Mesendoderm (in vitro differentiated cells): Measurements from ENCODE around the gene TAPT1.

Experiments
- DNase-seq: peaks from one replicate; pipeline ENCODE4 v3.0.0; 2013
- H2AK5ac ChIP-seq: 2 replicates; pipeline ENCODE4 v1.6.1; 2013; ENCODE audit warnings: low read length, inconsistent platforms
- H2BK120ac ChIP-seq: 2 replicates; pipeline ENCODE4 v1.6.1; 2013; ENCODE audit warnings: low read depth, mild to moderate bottlenecking, low read length, moderate library complexity, mixed read lengths
- H2BK15ac ChIP-seq: replicated peaks from 2 replicates; pipeline ENCODE4 v1.6.1; 2013; ENCODE audit warnings: low read depth, mild to moderate bottlenecking, moderate library complexity
- H2BK5ac ChIP-seq: 2 replicates; pipeline ENCODE4 v1.6.1; 2013; ENCODE audit warnings: low read length, inconsistent platforms
- H3K18ac ChIP-seq: 2 replicates; pipeline ENCODE4 v1.6.1; 2013; ENCODE audit warnings: mild to moderate bottlenecking, low read length, mixed read lengths
- H3K23ac ChIP-seq: one replicate; pipeline ENCODE4 v1.6.1; 2013; ENCODE audit warnings: low read length
- H3K27ac ChIP-seq: 2 replicates; pipeline ENCODE4 v1.5.1; 2013; ENCODE audit warnings: low read depth, mild to moderate bottlenecking, inconsistent platforms, low read length, moderate library complexity
- H3K27me3 ChIP-seq: 2 replicates; pipeline ENCODE4 v1.6.1; 2013; ENCODE audit warnings: low read length, control low read depth, mild to moderate bottlenecking, inconsistent platforms; ENCODE audit not compliant: insufficient read depth, poor library complexity
- H3K36me3 ChIP-seq: 2 replicates; pipeline ENCODE4 v1.6.1; 2013; ENCODE audit warnings: low read length, inconsistent platforms; ENCODE audit not compliant: control insufficient read depth, insufficient read depth
- H3K4ac ChIP-seq: one replicate; pipeline ENCODE4 v1.6.1; 2013; ENCODE audit warnings: low read depth, mild to moderate bottlenecking, low read length, moderate library complexity
- H3K4me1 ChIP-seq: 2 replicates; pipeline ENCODE4 v1.6.1; 2013; ENCODE audit warnings: low read depth, low read length, inconsistent platforms; ENCODE audit not compliant: control insufficient read depth
- H3K4me2 ChIP-seq: 2 replicates; pipeline ENCODE4 v1.6.1; 2013; ENCODE audit warnings: low read length
- H3K4me3 ChIP-seq: 2 replicates; pipeline ENCODE4 v1.5.1; 2013; ENCODE audit warnings: mild to moderate bottlenecking, low read length
- H3K56ac ChIP-seq: one replicate; pipeline ENCODE4 v1.6.1; 2013; ENCODE audit warnings: low read length
- H3K79me1 ChIP-seq: 2 replicates; pipeline ENCODE4 v1.6.1; 2013; ENCODE audit warnings: low read length, inconsistent platforms
- H3K79me2 ChIP-seq: 2 replicates; pipeline ENCODE4 v1.6.1; 2013; ENCODE audit warnings: mild to moderate bottlenecking, low read length; ENCODE audit not compliant: control insufficient read depth, insufficient read depth
- H3K9ac ChIP-seq: 2 replicates; pipeline ENCODE4 v1.6.1; 2013; ENCODE audit warnings: low read length, inconsistent platforms
- H4K5ac ChIP-seq: one replicate; pipeline ENCODE4 v1.6.1; 2013; ENCODE audit warnings: low read length
- H4K8ac ChIP-seq: one replicate; pipeline ENCODE4 v1.6.1; 2013; ENCODE audit warnings: low read depth, mild to moderate bottlenecking, control low read depth, low read length, moderate library complexity
- WGBS: extraction: QIAGEN DNeasy Blood & Tissue Kit; methylation state at CpG from one replicate; pipeline ENCODE4 v1.1.7; 2013; ENCODE audit warnings: low lambda C conversion rate, missing lambda C conversion rate; ENCODE audit not compliant: insufficient coverage; ENCODE audit errors: extremely low coverage; 5-methylcytosine and 5-hydroxymethylcytosine counted together

Gene TAPT1

GRCh38 chr4:16233569-16234177 is 7.4 kb upstream of the TAPT1 start:
- Histone ChIP-seq H2BK120ac (no peak overlapping the region), H2AK5ac (no peak overlapping the region), H3K27me3 (no peaks in the 10 kb centered on the region), H3K4ac (no peak overlapping the region), H3K4me3 (no peak overlapping the region), H3K56ac (no peak overlapping the region), H3K79me1 (no peaks in the 10 kb centered on the region), H3K4me2 (no peak overlapping the region), H4K5ac (no peak overlapping the region), H2BK5ac (no peak overlapping the region), H3K18ac (no peak overlapping the region), H3K36me3 (no peaks in the 10 kb centered on the region), H3K79me2 (no peaks in the 10 kb centered on the region), H2BK15ac (no peak overlapping the region), H3K4me1 (peaks cover 6% of the 10 kb centered on the region), H3K9ac (no peak overlapping the region), H3K27ac (no peak overlapping the region), H3K23ac (no peak overlapping the region), H4K8ac (no peak overlapping the region)
- no peak for DNase-seq
- no CpG with 5 or more reads among the region's 4 CpGs for WGBS

GRCh38 chr4:16231570-16232245 is 5.4 kb upstream of the TAPT1 start:
- WGBS: no CpG with 5 or more reads among the region's 4 CpGs
- Histone ChIP-seq H2BK15ac (no peak overlapping the region), H4K5ac (no peak overlapping the region), H3K79me2 (no peaks in the 10 kb centered on the region), H3K4me1 (peaks cover 7% of the 10 kb centered on the region), H3K4me2 (no peak overlapping the region), H2BK5ac (no peak overlapping the region), H3K9ac (no peak overlapping the region), H3K56ac (no peak overlapping the region), H2AK5ac (no peak overlapping the region), H2BK120ac (no peak overlapping the region), H4K8ac (no peak overlapping the region), H3K36me3 (no peaks in the 10 kb centered on the region), H3K79me1 (no peaks in the 10 kb centered on the region), H3K27ac (no peak overlapping the region), H3K23ac (no peak overlapping the region), H3K4me3 (no peak overlapping the region), H3K27me3 (no peaks in the 10 kb centered on the region), H3K4ac (no peak overlapping the region), H3K18ac (no peak overlapping the region)
- DNase-seq: no peak

GRCh38 chr4:16230308-16230707 is 4.0 kb upstream of the TAPT1 start:
- H3K79me2 ChIP-seq: no peaks in the 10 kb centered on the region
- no peak overlapping the region for H2AK5ac ChIP-seq
- no peaks in the 10 kb centered on the region for H3K27me3 ChIP-seq
- peaks cover 2% of the 10 kb centered on the region for H3K4me1 ChIP-seq
- H2BK15ac ChIP-seq: no peak overlapping the region
- H2BK120ac ChIP-seq: no peak overlapping the region
- H3K9ac ChIP-seq: no peak overlapping the region
- no peak overlapping the region for H3K4ac ChIP-seq
- no peak overlapping the region for H3K4me3 ChIP-seq
- H4K5ac ChIP-seq: no peak overlapping the region
- H2BK5ac ChIP-seq: no peak overlapping the region
- H3K56ac ChIP-seq: no peak overlapping the region
- no CpG with 5 or more reads among the region's 2 CpGs for WGBS
- H3K79me1 ChIP-seq: no peaks in the 10 kb centered on the region
- H3K23ac ChIP-seq: no peak overlapping the region
- no peak overlapping the region for H3K27ac ChIP-seq
- no peak for DNase-seq
- no peak overlapping the region for H3K4me2 ChIP-seq
- no peak overlapping the region for H3K18ac ChIP-seq
- no peaks in the 10 kb centered on the region for H3K36me3 ChIP-seq
- H4K8ac ChIP-seq: no peak overlapping the region

GRCh38 chr4:16229604-16230003 is 3.3 kb upstream of the TAPT1 start:
- no peak overlapping the region for H4K8ac ChIP-seq
- H3K27me3 ChIP-seq: no peaks in the 10 kb centered on the region
- no peak overlapping the region for H3K56ac ChIP-seq
- no peaks in the 10 kb centered on the region for H3K79me2 ChIP-seq
- no peak for DNase-seq
- no peaks in the 10 kb centered on the region for H3K79me1 ChIP-seq
- no peak overlapping the region for H3K18ac ChIP-seq
- H2BK15ac ChIP-seq: no peak overlapping the region
- H4K5ac ChIP-seq: no peak overlapping the region
- H3K4me3 ChIP-seq: no peak overlapping the region
- no peak overlapping the region for H3K27ac ChIP-seq
- H2AK5ac ChIP-seq: no peak overlapping the region
- H3K36me3 ChIP-seq: no peaks in the 10 kb centered on the region
- H3K9ac ChIP-seq: no peak overlapping the region
- no peak overlapping the region for H2BK120ac ChIP-seq
- WGBS: no CpG with 5 or more reads among the region's 2 CpGs
- no peak overlapping the region for H3K4ac ChIP-seq
- peaks cover 2% of the 10 kb centered on the region for H3K4me1 ChIP-seq
- H2BK5ac ChIP-seq: no peak overlapping the region
- H3K4me2 ChIP-seq: no peak overlapping the region
- H3K23ac ChIP-seq: no peak overlapping the region

GRCh38 chr4:16227462-16227868 is 1.2 kb upstream of the TAPT1 start:
- H4K8ac ChIP-seq: no peak overlapping the region
- peak overlapping the region; percentile 76 for H3K4me3 ChIP-seq
- peak overlapping the region; percentile 93 for H3K56ac ChIP-seq
- H3K4me2 ChIP-seq: peak overlapping the region; percentile 83
- H3K9ac ChIP-seq: peak overlapping the region; percentile 87
- DNase-seq: peak; percentile 51
- no CpG with 5 or more reads among the region's 20 CpGs for WGBS
- no peaks in the 10 kb centered on the region for H3K27me3 ChIP-seq
- H2BK120ac ChIP-seq: no peak overlapping the region
- H3K4ac ChIP-seq: no peak overlapping the region
- H3K79me2 ChIP-seq: peaks cover 6% of the 10 kb centered on the region
- no peak overlapping the region for H2BK15ac ChIP-seq
- peaks cover 4% of the 10 kb centered on the region for H3K4me1 ChIP-seq
- peak overlapping the region; percentile 1 for H3K18ac ChIP-seq
- H2AK5ac ChIP-seq: no peak overlapping the region
- H3K36me3 ChIP-seq: no peaks in the 10 kb centered on the region
- H4K5ac ChIP-seq: no peak overlapping the region
- no peak overlapping the region for H2BK5ac ChIP-seq
- peak overlapping the region; percentile 98 for H3K27ac ChIP-seq
- H3K23ac ChIP-seq: no peak overlapping the region
- peaks cover 3% of the 10 kb centered on the region for H3K79me1 ChIP-seq
